GM19043 (cell line): Measurements from ENCODE around the gene MYO15A.
A peak's percentile ranks its signal among the peaks of the same experiment; 100 is the strongest.

Source experiments
- ATAC-seq: cut with Tn5 transposase; IDR thresholded peaks from one replicate; pipeline ENCODE4 v1.9.1; 2021; ENCODE audit warnings: low read depth; ENCODE audit not compliant: unreplicated experiment

Gene MYO15A

GRCh38 chr17:18182110-18182977 lies 73.8 kb downstream of the MYO15A start:
- no peak for ATAC-seq

GRCh38 chr17:18182978-18183333 lies 74.4 kb downstream of the MYO15A start:
- peak; percentile 24 for ATAC-seq

GRCh38 chr17:18183334-18184142 lies 75.0 kb downstream of the MYO15A start, which contains the start of gene ALKBH5:
ALKBH5 (plus strand) TSS chr17:18183828; CDS start chr17:18184244, 416 bp downstream.
- peak; percentile 81 for ATAC-seq

- ATAC-seq: no peak
Measured at GRCh38 chr17:18184143-18185031, 75.8 kb downstream of the MYO15A start.

GRCh38 chr17:18185391-18185790 lies 76.8 kb downstream of the MYO15A start:
- no peak for ATAC-seq

- ATAC-seq: no peak
Measured at GRCh38 chr17:18185832-18186626, 77.5 kb downstream of the MYO15A start.

GRCh38 chr17:18186627-18186982 lies 78.0 kb downstream of the MYO15A start:
- no peak for ATAC-seq

- no peak for ATAC-seq
Measured at GRCh38 chr17:18187226-18187625, 78.7 kb downstream of the MYO15A start.

- ATAC-seq: no peak
Measured at GRCh38 chr17:18187821-18188761, 79.5 kb downstream of the MYO15A start.

GRCh38 chr17:18190628-18191235 lies 82.2 kb downstream of the MYO15A start:
- no peak for ATAC-seq

GRCh38 chr17:18191236-18191667 lies 82.7 kb downstream of the MYO15A start:
- ATAC-seq: no peak

GRCh38 chr17:18191967-18192366 lies 83.4 kb downstream of the MYO15A start:
- no peak for ATAC-seq

GRCh38 chr17:18194394-18194793 lies 85.8 kb downstream of the MYO15A start:
- ATAC-seq: no peak

GRCh38 chr17:18194804-18195203 lies 86.2 kb downstream of the MYO15A start:
- no peak for ATAC-seq

GRCh38 chr17:18195246-18195645 lies 86.7 kb downstream of the MYO15A start:
- ATAC-seq: no peak

GRCh38 chr17:18197535-18198194 lies 89.1 kb downstream of the MYO15A start:
- ATAC-seq: no peak

GRCh38 chr17:18198530-18198929 lies 90.0 kb downstream of the MYO15A start:
- ATAC-seq: no peak

GRCh38 chr17:18201108-18201507 lies 92.6 kb downstream of the MYO15A start:
- ATAC-seq: no peak
